B cell (primary cell): ENCODE results near the gene PLEKHA8.

Experiments used
- EZH2 ChIP-seq: IDR thresholded peaks from 2 replicates; pipeline ENCODE4 v1.6.1; 2012; ENCODE audit warnings: borderline replicate concordance, low read depth, mild to moderate bottlenecking, moderate library complexity, low read length; ENCODE audit not compliant: insufficient read depth, poor library complexity, severe bottlenecking
- TF ChIP-seq, protein P1 (sequence below): fragments of 200-600 bp; IDR thresholded peaks from one replicate; pipeline ENCODE4 v1.8.0; 2022; ENCODE audit warnings: antibody characterized with exemption, mild to moderate bottlenecking

DNA sequence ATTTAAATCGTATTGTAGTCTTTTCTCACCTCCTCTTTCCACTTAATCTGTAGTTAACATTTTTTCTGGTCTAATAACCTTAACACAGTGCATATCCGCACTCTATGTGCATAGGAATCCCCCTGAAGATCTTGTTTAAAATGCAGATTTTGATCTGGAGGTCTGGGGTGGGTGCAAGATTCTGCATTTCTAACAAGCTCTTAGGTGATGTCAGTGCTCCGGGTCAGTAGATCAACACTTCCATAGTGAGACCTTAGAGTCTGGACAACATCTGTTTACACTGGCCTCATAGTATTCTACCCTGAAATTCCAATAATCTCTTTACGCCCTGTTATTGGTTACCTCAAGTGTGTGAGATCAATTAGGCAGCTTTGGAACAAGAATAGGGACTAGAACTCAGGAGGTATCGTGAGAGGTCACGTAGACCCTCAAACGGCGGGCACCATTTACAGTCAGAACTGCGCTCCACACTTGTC lies 434 bp upstream of the PLEKHA8 start:
- TF ChIP-seq, protein P1, sequence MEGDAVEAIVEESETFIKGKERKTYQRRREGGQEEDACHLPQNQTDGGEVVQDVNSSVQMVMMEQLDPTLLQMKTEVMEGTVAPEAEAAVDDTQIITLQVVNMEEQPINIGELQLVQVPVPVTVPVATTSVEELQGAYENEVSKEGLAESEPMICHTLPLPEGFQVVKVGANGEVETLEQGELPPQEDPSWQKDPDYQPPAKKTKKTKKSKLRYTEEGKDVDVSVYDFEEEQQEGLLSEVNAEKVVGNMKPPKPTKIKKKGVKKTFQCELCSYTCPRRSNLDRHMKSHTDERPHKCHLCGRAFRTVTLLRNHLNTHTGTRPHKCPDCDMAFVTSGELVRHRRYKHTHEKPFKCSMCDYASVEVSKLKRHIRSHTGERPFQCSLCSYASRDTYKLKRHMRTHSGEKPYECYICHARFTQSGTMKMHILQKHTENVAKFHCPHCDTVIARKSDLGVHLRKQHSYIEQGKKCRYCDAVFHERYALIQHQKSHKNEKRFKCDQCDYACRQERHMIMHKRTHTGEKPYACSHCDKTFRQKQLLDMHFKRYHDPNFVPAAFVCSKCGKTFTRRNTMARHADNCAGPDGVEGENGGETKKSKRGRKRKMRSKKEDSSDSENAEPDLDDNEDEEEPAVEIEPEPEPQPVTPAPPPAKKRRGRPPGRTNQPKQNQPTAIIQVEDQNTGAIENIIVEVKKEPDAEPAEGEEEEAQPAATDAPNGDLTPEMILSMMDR: no peak
- TF ChIP-seq EZH2: no peak
